Measurements from ENCODE around the gene CAPN13.

GRCh38 chr2:30691091-30691947, 115.9 kb downstream of the CAPN13 start:
- TF ChIP-seq CTCF (IDR thresholded peaks at IDR 0.05; ENCODE audit: borderline replicate concordance, extremely low read depth, low read length, poor library complexity, severe bottlenecking) (no peak), EZH2 (IDR thresholded peaks at IDR 0.05; ENCODE audit: borderline replicate concordance, low read depth, low read length, severe bottlenecking) (no peak)
